Activated T-helper 1 cell treated with Interleukin-2 at 50 U/mL for 16 hours (primary cell): ENCODE results near the gene GLDN.

ENCODE experiments used
- DNase-seq: peaks from one replicate; pipeline ENCODE4 v3.0.0-alpha.2; 2020; ENCODE audit warnings: low read depth

GLDN gene

GRCh38 chr15:51356983-51357382 is 15.5 kb downstream of the GLDN start:
- DNase-seq, result no peak

GRCh38 chr15:51359981-51360380 is 18.5 kb downstream of the GLDN start:
- DNase-seq, result no peak

DNA sequence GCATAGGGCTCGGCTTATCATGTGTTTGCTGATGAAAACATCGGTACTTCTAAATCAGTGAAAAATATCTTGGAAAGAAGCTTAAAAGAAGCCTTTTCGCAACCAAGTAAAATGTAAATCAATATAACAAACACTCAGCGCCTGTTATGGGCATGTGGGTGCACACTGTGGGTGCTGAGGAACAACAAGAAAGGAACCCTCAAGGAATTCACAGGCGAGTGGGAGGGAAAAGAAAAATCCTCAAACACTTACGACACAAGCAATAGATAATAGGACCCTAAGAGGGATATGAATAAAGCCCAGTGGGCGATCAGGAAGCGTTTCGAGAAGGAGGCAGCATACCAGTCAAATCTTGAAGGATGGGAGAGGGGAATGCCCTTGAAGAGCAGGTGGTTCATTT is 21.9 kb downstream of the GLDN start:
- no peak for DNase-seq

DNA sequence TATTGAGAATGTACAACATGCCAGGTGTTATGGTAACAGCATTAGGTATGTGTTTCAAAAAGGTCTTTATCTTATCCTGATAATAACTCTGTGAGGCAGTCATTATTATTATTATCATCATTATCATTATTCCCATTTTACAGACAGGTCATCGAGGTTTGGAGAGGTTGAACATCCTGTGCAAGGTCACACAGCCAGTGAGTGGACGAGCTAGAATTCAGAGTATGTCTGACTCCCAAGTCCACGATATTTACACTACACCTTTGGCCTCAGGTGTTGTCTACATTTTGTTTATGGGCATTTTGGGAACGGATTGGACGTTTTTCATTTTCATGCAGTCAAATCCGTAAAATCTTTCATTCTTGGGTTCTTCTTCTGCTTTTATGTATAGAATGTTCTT is 24.0 kb downstream of the GLDN start:
- DNase-seq, result no peak

GRCh38 chr15:51366071-51366470 is 24.6 kb downstream of the GLDN start:
- no peak for DNase-seq

DNA sequence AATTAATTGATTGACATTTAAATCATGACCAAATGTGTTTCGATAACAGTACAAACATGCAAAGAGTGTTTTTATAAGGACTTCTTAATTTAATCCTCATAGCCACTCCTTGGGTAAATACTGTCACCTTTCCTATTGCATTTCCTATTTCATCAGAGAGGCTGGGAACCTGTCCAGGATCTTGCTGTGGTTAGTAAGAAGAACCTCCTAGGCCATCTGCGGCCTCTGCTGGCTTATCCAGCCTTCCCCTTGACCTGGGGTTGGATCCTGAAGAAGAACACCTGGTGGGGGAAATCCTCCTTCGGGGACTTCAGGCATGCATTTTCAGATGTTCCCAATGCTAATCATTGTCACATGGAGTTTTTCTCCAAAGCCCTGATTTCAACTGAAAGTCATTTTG is 25.5 kb downstream of the GLDN start:
- DNase-seq, result no peak

GRCh38 chr15:51367322-51367976 is 26.0 kb downstream of the GLDN start:
- DNase-seq, result no peak

DNA sequence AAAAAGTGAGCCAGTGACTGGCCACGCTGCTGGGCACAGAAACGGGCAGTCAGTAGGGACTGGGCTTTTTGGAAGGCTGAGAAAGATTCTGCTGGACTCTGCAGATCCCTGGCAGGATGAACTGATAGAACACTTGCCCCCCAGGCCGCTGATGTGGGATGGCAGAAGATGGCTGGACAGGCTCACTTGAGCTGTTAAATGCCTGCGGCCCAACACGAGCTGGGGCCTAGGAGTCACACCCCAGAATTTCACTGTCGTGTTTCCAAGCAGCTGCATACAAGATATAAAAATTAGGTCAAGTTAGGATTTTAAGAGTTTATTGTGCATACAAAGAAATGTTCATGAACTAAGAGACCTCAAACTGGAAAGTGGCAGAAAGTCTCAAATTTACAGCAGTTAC is 26.9 kb downstream of the GLDN start:
- no peak for DNase-seq

DNA sequence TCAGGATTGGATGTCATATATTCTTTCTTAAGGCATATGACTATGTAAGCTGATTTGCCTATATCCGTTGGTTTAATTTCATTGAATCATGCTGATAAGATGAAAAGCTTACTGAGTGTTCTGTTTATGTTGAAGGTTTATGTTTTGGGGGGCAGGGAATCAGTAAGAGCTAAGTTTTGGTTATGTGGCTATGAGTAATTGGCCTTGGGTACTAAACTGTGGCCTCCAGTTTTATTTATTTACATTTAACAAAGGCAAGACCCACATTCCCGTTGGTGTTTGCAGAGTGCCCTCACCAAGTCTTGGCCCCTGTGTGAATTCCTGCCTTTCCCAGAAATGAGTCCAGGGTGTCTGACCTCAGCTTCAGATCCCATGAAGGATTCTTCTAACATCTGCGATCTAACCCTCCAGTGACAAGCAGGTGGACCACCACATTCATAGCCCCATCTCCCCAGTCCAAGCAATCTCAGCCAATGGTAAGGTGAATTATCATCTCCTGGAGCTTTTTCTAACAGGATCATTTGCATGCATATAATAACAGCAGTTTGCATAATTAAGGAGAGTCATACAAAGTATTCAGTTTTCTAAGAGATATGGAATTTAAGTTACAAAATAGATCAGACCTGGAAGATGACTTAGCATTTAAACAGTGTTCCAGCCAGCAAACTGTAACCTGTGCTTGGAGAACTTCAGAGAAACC is 27.4 kb downstream of the GLDN start:
- no peak for DNase-seq

DNA sequence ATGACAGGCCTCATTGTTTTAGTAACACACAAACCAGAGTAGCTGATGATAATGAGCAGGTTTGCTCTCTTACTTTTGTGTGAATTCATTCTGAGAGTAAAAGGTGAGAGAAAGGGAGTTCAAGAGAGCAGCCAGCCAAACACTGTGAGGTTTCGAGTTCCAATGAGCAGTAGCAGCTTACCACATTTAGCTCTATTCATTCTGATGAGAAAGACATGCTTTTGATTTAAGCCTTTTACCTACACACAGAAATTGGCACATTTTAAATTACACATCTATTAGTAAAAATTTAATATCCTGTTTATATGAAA is 28.0 kb downstream of the GLDN start:
- DNase-seq, result no peak

DNA sequence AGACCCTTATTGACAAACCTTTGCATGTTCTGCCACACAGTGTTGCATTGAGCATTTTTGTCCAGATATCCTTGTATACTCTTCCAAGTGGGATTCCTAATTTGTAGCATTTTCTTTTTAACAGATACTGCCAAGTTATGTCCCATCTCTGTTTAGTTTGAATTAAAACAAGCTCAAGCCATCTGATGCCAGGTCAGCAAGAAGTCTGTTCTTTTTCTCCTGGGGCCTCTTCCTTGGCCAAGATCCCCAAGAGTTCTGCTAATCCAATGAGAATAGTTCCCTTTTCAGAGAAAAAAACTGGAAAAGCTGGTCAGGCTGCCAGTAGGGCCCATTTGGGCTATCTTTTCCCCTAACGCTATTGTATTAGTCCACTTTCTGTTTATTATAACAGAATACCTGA is 29.8 kb downstream of the GLDN start:
- no peak for DNase-seq

DNA sequence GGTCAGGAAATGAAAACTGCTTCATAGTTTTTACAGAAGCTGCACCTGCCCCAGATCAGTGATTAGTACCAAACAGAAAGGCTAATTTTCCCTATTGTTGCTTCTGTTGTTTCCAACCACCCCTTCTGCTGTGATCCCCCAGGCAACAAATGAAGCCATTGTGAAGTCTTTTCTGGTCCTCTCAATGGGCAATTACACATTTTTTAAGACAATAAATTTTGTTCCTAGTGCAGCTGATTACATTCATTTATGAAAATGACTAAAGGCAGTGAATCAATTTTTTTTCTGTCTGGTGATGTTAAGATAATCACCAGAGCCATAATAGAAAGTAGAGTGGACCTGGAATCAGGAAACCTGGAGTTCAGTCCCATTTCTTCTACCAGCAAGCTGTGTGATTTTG is 32.7 kb downstream of the GLDN start:
- no peak for DNase-seq

DNA sequence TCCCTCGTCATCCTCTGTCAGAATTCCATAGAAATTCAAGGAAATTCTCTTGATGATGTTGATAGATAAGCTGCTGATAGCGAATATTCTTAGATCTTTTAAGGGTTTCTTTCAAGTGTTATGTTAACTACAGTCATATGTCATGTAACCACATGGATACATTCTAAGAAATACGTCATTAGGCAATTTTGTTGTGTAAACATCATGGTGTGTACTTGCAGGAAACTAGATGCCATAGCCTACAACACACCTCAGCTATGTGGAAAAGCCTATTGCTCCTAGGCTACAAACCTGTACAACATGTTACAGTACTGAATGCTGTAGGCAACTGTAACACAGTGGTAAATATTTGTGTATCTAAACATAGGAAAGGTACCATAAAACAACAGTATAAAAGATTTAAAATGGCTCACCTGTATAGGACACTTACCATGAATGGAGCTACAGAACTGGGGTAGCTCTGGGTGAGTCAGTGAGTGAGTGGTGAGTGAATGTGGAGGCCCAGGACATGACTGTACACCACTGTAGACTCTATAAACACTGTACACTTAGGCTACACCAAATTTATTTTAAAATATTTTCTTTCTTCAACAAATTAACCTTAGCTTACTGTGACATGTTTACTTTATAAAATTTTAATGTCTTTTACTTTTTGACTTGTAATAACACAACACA is 34.6 kb downstream of the GLDN start:
- DNase-seq, result no peak

DNA sequence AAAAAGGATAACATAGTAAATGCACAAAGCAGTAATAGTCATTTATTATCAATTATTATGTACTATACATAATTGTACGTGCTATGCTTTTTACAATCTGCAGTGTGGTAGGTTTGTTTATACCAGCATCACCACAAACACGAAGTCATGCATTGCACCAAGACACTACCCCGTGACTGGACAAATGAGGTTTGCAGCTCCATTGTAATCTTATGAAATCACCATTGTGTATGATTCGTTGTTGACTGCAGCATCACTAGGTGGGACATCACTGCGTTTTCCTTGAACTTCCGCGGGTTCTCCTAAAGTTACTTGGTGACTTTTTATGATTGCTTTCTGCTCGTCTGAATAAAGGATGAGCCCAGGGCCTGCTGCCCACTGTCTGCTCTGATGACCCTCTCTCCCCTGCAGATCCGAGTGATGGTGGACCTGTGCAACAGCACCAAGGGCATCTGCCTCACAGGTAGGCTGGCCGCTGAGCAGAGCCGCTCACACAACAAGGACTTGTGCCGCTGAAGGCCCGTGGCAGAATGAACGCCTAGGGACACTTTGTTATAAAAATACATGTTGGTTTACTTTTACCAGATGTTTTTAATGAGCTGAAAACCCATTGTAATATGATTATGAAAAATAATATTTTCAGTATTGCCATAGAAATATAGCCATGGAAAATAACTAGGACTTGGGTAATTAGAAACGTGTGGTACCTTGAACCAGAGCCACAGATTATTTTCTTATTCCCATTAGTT is 35.8 kb downstream of the GLDN start:
- DNase-seq, result no peak

DNA sequence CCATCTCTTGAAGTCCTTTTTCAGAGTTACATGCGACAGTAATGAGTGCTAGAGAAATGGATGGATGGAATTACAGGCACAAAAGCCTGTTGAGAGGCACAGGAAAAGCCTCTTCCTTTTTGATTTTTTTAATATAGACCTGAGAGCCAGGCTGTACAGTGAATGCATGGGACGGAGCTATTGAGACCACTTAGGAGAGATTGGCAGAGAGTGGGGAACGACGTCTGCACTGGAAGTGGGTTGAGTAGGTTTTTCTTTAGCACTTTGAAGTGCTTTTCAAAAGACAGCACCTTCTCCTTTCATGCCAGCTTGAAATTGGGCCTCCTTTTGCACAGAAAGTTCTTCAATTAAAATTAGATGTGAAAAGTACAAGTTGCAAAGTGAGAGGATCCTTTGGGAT is 37.0 kb downstream of the GLDN start:
- no peak for DNase-seq

DNA sequence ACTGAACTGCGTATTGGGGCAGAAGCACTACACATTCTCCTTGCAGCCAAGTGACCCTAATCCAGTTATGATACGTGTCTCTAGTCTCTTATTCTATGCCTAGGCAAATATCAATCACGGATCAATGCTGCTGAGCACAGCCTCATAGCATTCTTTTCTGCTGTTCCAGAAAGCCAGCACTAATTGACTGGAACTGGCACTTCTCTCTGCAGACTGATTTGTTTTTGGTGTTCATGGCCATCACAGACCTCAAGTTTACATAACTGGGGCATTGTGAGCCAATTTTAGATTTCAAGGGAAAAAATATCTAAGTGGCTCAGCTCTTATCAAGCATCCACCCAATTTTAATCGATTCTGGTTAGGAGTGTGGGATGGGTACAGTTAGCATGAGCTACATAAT is 37.9 kb downstream of the GLDN start:
- no peak for DNase-seq

DNA sequence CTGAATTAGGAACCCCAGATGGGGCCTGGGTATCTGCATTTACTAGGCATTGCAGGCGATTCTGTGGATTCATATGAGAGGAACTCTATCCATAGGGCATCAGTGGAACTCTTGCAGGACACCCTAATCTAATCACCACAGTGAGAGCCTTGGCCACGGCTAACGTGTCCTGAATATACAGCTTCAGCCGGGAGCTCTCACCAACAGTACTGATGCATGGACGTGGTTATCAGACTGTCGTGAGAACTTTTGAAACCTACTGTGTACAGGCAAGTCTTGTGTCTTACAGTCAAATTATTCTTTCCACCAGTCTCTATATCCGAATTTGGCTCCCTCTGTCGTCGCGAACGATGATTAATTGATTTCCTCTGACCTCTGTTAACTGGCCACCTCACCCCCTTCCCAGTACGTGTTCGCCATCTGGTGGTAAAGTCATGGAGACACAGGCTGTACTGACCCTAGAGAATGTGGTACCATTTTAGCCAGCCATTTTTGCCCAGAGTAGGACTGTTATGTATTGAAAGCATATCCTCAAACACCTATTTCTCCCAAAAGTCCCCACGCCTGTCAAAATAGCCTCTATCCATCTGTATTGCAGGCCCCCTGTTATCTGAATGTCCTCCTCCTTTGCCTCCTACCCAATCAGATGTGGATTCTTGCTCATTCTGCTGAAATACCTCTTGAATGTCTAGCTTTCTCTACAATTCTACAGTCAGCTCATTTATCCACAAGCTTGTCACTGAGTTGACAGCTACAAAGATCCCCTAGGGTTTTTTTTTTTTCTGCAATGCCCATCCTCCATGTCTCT is 39.7 kb downstream of the GLDN start:
- no peak for DNase-seq

GRCh38 chr15:51382787-51383186 is 41.3 kb downstream of the GLDN start:
- DNase-seq, result no peak

DNA sequence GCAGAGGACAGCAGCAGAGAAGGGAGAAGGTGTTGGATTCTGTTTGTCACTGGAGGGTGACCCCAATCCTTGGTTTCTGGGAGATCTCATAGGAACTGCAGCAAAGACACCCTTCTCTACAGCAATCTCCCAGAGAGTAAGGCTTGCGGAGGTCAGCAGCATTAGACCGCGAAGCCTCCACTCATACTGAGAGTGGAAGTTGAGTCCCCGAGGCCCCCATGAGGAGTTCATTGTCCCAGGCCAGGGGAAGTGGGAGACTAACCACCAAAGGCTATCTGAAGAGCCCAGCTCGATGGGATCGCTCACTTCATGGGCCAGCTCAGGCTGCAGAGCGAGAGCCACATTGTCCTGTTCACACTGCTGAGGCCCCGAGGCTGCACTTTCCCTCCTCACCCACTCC is 44.6 kb downstream of the GLDN start:
- no peak for DNase-seq

DNA sequence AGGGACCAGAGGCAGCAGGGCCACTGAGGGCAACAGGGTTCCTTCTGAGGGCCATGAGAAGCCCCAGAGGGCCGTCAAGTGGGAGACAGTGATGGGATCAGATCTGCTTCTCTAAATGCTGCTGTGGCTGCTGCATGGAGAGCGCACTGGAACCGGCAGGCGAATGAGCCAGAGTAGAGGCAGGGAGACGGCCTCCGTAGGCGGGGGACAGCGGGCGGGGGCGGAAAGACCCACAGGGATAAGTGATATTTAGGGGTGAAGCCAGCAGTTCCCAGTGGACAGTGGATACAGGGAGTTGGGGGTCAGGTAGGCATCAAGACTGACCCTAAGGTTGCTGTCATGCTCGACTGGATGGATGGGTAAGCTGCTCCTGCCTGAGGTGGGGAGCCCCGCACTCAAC is 45.0 kb downstream of the GLDN start:
- DNase-seq, result no peak

GRCh38 chr15:51386960-51387698 is 45.7 kb downstream of the GLDN start:
- no peak for DNase-seq

- no peak for DNase-seq
These were observed 46.2 kb downstream of the GLDN start for GRCh38 chr15:51387699-51388041.
